Measurements from ENCODE around the gene SCARB1. TPM values are rescaled to one million over a fixed set of nuclear protein-coding genes. Genes with fewer than 3 reads are reported as not detected.
A peak's percentile ranks its signal among the peaks of the same experiment; 100 is the strongest.

Gene SCARB1
- total and polyA plus RNA-seq, 9 of the 15 experiments (the other 6 are each of a cell fraction or from before 2014, with no cell fraction given), result 0.56 to 157 (median 52.8) TPM

DNA sequence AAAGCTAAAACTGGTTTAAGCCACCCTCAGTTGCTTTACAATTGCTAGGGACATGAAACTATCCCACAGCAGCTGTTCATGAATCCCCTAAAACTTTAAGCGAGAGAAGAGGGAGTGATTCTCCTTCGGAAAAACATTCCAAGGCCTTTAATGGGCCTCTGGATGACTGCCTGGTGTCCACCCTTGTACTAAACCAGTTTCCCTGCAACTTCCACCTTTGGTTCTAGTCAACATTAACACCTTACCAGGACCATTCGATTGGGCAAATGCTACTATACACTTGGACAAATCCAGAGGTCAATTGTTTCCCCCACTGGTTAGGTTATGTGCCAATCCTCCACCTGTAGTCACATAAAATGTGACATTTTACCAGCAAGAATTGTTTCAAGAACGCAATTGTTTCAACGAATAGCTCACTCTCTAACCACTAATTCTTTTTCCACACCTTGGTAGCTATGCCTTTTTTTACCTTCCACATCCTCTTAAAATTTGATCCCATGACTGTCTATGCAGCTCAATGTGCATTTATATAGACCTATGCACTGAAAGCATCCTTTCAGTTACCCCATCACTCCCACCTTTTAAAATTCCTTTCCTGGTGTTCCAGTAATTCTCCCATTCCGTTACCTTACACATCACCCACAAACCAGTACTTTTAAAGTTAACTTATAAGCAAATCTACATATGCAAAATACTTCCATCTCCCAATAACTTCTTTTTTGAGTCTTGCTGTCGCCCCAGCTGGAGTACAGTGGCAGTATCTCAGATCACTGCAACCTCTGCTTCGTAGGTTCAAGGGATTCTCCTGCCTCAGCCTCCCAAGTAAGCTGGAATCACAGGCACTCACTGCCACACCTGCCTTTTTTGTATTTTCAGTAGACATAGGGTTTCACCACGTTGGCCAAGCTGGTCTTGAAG, 47.2 kb upstream of the SCARB1 start:
- 58% methylated on average over 9 of the region's 9 CpGs for WGBS (ENCODE audit: insufficient coverage, low coverage, missing lambda C conversion rate)
- Histone ChIP-seq H2AFZ (ENCODE audit: low read depth, low read length) (no peak overlapping the region), H3K9ac (ENCODE audit: insufficient read depth in 1 of 2, low read depth in 2 of 2, low read length in 2 of 2) (no peak overlapping the region), H4K20me1 (replicated peaks; ENCODE audit: control insufficient read depth, insufficient read depth, low read length) (peaks cover 37% of the 10 kb centered on the region), H3K4me1 (replicated peaks in 1 of 2; ENCODE audit: control insufficient read depth in 2 of 2, insufficient read depth in 2 of 2, low read length in 2 of 2) (peaks cover 7 to 26% of the 10 kb centered on the region in 2 experiments; a peak in 4 of 5 replicates), H3K9me1 (ENCODE audit: control insufficient read depth, insufficient read depth, low read length) (peaks cover 7% of the 10 kb centered on the region), H3K9me3 (replicated peaks; ENCODE audit: control insufficient read depth, insufficient read depth, low read depth, low read length) (no peaks in the 10 kb centered on the region), H3K4me3 (no peak overlapping the region), H3K4me2 (ENCODE audit: insufficient read depth, low read length) (peak overlapping the region; percentile 35; the same call in 1 of the 2 replicates), H3K36me3 (ENCODE audit: control insufficient read depth, insufficient read depth, low read length) (peaks cover 34% of the 10 kb centered on the region), H3K79me2 (ENCODE audit: control insufficient read depth, insufficient read depth, low read length) (peaks cover 50% of the 10 kb centered on the region), H3K27ac (ENCODE audit: extremely low read depth, low read depth, low read length) (peak overlapping the region; percentile 12; the same call in 1 of the 3 replicates), H3K27me3 (ENCODE audit: control insufficient read depth in 2 of 2, insufficient read depth in 2 of 2, low read length in 2 of 2) (no peaks in the 10 kb centered on the region)
- DNase-seq (ENCODE audit: extremely low read depth in 1 of 4, low spot score in 3 of 4) (peak in 1 of 4 experiments; percentile 29), ATAC-seq (peak; percentile 26), FAIRE-seq (no peak)
- in situ Hi-C loops (cut with MboI), result no loop called here
- no TSS peak for BruUV-seq (replicated peaks)
- intact Hi-C loops (cut with micrococcal nuclease), result no loop called here
- POLR2A ChIA-PET, result interaction anchor here (0.5 to 8.2 kb wide), 35 partner anchors 10 to 1880 kb away, joined by 3 to 127 read pairs (median 4); no protein-coding TSS in a partner anchor
- CTCF ChIA-PET (ENCODE audit: low intra/inter-chr PET ratio), result no interaction called here
- peak; percentile 77 for TF ChIP-seq KHSRP (IDR thresholded peaks at IDR 0.05)
- peak; percentile 92; the same call in 1 of the 2 replicates for TF ChIP-seq ZBTB9 (CRISPR knock-in tag; IDR thresholded peaks at IDR 0.05)
- TF ChIP-seq, protein P1, sequence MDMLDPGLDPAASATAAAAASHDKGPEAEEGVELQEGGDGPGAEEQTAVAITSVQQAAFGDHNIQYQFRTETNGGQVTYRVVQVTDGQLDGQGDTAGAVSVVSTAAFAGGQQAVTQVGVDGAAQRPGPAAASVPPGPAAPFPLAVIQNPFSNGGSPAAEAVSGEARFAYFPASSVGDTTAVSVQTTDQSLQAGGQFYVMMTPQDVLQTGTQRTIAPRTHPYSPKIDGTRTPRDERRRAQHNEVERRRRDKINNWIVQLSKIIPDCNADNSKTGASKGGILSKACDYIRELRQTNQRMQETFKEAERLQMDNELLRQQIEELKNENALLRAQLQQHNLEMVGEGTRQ (CRISPR knock-in tag; IDR thresholded peaks at IDR 0.05), result no peak
- no peak for TF ChIP-seq HIVEP1 (CRISPR knock-in tag; IDR thresholded peaks at IDR 0.05)
- TF ChIP-seq, protein P2, sequence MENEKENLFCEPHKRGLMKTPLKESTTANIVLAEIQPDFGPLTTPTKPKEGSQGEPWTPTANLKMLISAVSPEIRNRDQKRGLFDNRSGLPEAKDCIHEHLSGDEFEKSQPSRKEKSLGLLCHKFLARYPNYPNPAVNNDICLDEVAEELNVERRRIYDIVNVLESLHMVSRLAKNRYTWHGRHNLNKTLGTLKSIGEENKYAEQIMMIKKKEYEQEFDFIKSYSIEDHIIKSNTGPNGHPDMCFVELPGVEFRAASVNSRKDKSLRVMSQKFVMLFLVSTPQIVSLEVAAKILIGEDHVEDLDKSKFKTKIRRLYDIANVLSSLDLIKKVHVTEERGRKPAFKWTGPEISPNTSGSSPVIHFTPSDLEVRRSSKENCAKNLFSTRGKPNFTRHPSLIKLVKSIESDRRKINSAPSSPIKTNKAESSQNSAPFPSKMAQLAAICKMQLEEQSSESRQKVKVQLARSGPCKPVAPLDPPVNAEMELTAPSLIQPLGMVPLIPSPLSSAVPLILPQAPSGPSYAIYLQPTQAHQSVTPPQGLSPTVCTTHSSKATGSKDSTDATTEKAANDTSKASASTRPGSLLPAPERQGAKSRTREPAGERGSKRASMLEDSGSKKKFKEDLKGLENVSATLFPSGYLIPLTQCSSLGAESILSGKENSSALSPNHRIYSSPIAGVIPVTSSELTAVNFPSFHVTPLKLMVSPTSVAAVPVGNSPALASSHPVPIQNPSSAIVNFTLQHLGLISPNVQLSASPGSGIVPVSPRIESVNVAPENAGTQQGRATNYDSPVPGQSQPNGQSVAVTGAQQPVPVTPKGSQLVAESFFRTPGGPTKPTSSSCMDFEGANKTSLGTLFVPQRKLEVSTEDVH (IDR thresholded peaks at IDR 0.05; ENCODE audit: low read depth, partially characterized antibody), result peak; percentile 88
- peak; percentile 54; the same call in 1 of the 2 replicates for TF ChIP-seq ZNF354B (CRISPR knock-in tag; IDR thresholded peaks at IDR 0.05)
- 0 out of 2 replicates have a peak, but pooled peaks have one; percentile 23 for TF ChIP-seq ZSCAN29 (IDR thresholded peaks at IDR 0.05)
- TF ChIP-seq HNRNPUL1 (IDR thresholded peaks at IDR 0.05; ENCODE audit: low read length), result 0 out of 2 replicates have a peak, but pooled peaks have one; percentile 57
- TF ChIP-seq TBP (optimal IDR thresholded peaks at IDR 0.05; ENCODE audit: low read depth, low read length), result no peak
- TF ChIP-seq PHF8 (IDR thresholded peaks at IDR 0.05; ENCODE audit: borderline replicate concordance, low read length), result no peak
- TF ChIP-seq, protein P3, sequence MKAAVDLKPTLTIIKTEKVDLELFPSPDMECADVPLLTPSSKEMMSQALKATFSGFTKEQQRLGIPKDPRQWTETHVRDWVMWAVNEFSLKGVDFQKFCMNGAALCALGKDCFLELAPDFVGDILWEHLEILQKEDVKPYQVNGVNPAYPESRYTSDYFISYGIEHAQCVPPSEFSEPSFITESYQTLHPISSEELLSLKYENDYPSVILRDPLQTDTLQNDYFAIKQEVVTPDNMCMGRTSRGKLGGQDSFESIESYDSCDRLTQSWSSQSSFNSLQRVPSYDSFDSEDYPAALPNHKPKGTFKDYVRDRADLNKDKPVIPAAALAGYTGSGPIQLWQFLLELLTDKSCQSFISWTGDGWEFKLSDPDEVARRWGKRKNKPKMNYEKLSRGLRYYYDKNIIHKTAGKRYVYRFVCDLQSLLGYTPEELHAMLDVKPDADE (conservative IDR thresholded peaks at IDR 0.05; ENCODE audit: control insufficient read depth, low read depth, low read length), result no peak; the same call in 1 of the 2 replicates
- TF ChIP-seq, protein P4, sequence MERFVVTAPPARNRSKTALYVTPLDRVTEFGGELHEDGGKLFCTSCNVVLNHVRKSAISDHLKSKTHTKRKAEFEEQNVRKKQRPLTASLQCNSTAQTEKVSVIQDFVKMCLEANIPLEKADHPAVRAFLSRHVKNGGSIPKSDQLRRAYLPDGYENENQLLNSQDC (CRISPR knock-in tag; IDR thresholded peaks at IDR 0.05), result peak; percentile 21
- TF ChIP-seq, protein P5, sequence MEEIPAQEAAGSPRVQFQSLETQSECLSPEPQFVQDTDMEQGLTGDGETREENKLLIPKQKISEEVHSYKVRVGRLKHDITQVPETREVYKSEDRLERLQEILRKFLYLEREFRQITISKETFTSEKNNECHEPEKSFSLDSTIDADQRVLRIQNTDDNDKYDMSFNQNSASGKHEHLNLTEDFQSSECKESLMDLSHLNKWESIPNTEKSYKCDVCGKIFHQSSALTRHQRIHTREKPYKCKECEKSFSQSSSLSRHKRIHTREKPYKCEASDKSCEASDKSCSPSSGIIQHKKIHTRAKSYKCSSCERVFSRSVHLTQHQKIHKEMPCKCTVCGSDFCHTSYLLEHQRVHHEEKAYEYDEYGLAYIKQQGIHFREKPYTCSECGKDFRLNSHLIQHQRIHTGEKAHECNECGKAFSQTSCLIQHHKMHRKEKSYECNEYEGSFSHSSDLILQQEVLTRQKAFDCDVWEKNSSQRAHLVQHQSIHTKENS (CRISPR knock-in tag; IDR thresholded peaks at IDR 0.05), result peak; percentile 79; the same call in 1 of the 2 replicates
